ENCODE measurements around the gene PHF1. TPM values are rescaled to one million over a fixed set of nuclear protein-coding genes. Genes with fewer than 3 reads are reported as not detected.

The PHF1 gene
- polyA plus RNA-seq, 3 donors, result 3.0 to 90.2 (median 3.5) TPM

GRCh38 chr6:33430991-33431879 lies 20.4 kb downstream of the PHF1 start:
- intact Hi-C loops (cut with micrococcal nuclease), result no loop called here
- H4K20me1 ChIP-seq (ENCODE audit: insufficient read depth, low read length), result no peaks in the 10 kb centered on the region
- peak overlapping the region; percentile 81 for H3K4me2 ChIP-seq (replicated peaks; ENCODE audit: extremely low read depth, low read length, poor library complexity, severe bottlenecking)
- Mint-ChIP-seq H3K36me3 (peaks cover 9 to 24% of the 10 kb centered on the region in 2 donors), H3K4me1 (peaks cover 67% of the 10 kb centered on the region), H3K27me3 (ENCODE audit: low read depth in 3 of 3) (peaks cover 20 to 39% (median 23%) of the 10 kb centered on the region in 3 donors), H3K9me3 (peaks cover 0 to 5% (median 0%) of the 10 kb centered on the region in 7 donors), H3K27ac (peak overlapping the region in 2 of 7 donors; percentile 61 to 70), H3K4me3 (peak overlapping the region; percentile 71 to 84)
- H3K79me2 ChIP-seq (ENCODE audit: insufficient read depth, low read length), result no peaks in the 10 kb centered on the region
- H3K36me3 ChIP-seq (replicated peaks in 1 of 2; ENCODE audit: control insufficient read depth in 1 of 2, insufficient read depth in 2 of 2, low read length in 2 of 2), result peaks cover 4 to 7% of the 10 kb centered on the region in 2 donors
- TF ChIP-seq, protein P1, sequence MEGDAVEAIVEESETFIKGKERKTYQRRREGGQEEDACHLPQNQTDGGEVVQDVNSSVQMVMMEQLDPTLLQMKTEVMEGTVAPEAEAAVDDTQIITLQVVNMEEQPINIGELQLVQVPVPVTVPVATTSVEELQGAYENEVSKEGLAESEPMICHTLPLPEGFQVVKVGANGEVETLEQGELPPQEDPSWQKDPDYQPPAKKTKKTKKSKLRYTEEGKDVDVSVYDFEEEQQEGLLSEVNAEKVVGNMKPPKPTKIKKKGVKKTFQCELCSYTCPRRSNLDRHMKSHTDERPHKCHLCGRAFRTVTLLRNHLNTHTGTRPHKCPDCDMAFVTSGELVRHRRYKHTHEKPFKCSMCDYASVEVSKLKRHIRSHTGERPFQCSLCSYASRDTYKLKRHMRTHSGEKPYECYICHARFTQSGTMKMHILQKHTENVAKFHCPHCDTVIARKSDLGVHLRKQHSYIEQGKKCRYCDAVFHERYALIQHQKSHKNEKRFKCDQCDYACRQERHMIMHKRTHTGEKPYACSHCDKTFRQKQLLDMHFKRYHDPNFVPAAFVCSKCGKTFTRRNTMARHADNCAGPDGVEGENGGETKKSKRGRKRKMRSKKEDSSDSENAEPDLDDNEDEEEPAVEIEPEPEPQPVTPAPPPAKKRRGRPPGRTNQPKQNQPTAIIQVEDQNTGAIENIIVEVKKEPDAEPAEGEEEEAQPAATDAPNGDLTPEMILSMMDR (IDR thresholded peaks at IDR 0.05), result no peak
- no peaks in the 10 kb centered on the region for H3K9me3 ChIP-seq (replicated peaks in 1 of 2; ENCODE audit: control insufficient read depth in 1 of 2, insufficient read depth in 1 of 2, low read length in 2 of 2)
- H3K27ac ChIP-seq (ENCODE audit: low read depth in 1 of 2, low read length in 2 of 2), result no peak overlapping the region
- peak overlapping the region; percentile 44 for H3K9ac ChIP-seq (ENCODE audit: insufficient read depth, low read length, poor library complexity, severe bottlenecking)
- H3K27me3 ChIP-seq (ENCODE audit: control insufficient read depth in 2 of 2, insufficient read depth in 2 of 2, low read length in 2 of 2), result peaks cover 0 to 3% of the 10 kb centered on the region in 2 donors
- 0% methylated on average over 6 of the region's 12 CpGs for WGBS (ENCODE audit: insufficient coverage)
- H3K4me3 ChIP-seq (replicated peaks in 1 of 3; ENCODE audit: low read depth in 2 of 3, low read length in 3 of 3), result peak overlapping the region; percentile 4 to 69 (median 6)
- H3K4me1 ChIP-seq (ENCODE audit: control insufficient read depth in 1 of 2, insufficient read depth in 2 of 2, low read length in 2 of 2), result peaks cover 41 to 55% of the 10 kb centered on the region in 2 donors
- DNase-seq, result peak in 2 of 3 donors; percentile 24 to 48
- peak overlapping the region; percentile 78 for H2AFZ ChIP-seq (ENCODE audit: insufficient read depth, low read depth, low read length, poor library complexity, severe bottlenecking)

DNA sequence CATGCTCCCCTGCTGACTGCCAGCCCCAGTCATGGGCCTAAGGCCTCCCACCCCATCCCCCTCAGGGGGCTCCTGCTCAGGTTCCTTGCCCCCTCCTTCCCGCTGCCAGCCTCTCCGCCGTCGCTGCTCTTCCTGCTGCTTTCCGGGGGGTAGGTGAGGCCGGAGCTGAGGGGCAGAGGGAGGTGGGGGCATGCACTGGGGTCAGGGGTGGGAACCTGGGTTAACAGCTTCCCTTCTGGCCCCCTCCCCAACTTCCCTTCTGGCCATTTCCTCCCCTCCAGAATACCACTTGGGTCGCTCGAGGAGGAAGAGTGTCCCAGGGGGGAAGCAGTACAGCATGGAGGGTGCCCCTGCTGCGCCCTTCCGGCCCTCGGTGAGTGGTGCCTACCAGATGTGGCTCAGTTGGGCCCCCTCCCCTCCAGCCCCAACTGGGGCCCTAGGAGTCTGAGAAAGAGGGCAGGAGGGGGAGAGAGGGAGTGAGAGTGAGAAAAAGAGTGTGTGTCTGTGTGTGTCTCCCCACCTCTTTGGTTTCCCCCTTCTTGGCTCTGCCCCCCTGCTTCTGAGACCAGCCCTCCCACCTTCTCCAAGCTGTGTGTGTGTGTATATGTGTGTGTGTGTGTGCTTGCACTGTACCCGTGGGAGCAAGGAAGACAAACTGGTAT lies 21.2 kb downstream of the PHF1 start:
- Histone ChIP-seq H4K20me1 (ENCODE audit: insufficient read depth, low read length) (no peaks in the 10 kb centered on the region), H3K4me1 (ENCODE audit: control insufficient read depth in 1 of 2, insufficient read depth in 2 of 2, low read length in 2 of 2) (peaks cover 35 to 49% of the 10 kb centered on the region in 2 donors), H3K9ac (ENCODE audit: insufficient read depth, low read length, poor library complexity, severe bottlenecking) (peak overlapping the region; percentile 44), H3K27ac (ENCODE audit: low read depth in 1 of 2, low read length in 2 of 2) (no peak overlapping the region), H3K79me2 (ENCODE audit: insufficient read depth, low read length) (no peaks in the 10 kb centered on the region), H3K4me3 (replicated peaks in 1 of 3; ENCODE audit: low read depth in 2 of 3, low read length in 3 of 3) (peak overlapping the region; percentile 2 to 69 (median 6)), H3K4me2 (replicated peaks; ENCODE audit: extremely low read depth, low read length, poor library complexity, severe bottlenecking) (peak overlapping the region; percentile 81), H3K9me3 (replicated peaks in 1 of 2; ENCODE audit: control insufficient read depth in 1 of 2, insufficient read depth in 1 of 2, low read length in 2 of 2) (no peaks in the 10 kb centered on the region), H3K36me3 (replicated peaks in 1 of 2; ENCODE audit: control insufficient read depth in 1 of 2, insufficient read depth in 2 of 2, low read length in 2 of 2) (peaks cover 4 to 12% of the 10 kb centered on the region in 2 donors), H3K27me3 (ENCODE audit: control insufficient read depth in 2 of 2, insufficient read depth in 2 of 2, low read length in 2 of 2) (peaks cover 0 to 3% of the 10 kb centered on the region in 2 donors), H2AFZ (ENCODE audit: insufficient read depth, low read depth, low read length, poor library complexity, severe bottlenecking) (peak overlapping the region; percentile 78)
- intact Hi-C loops (cut with micrococcal nuclease), result no loop called here
- H3K27me3 Mint-ChIP-seq (ENCODE audit: low read depth in 3 of 3), result peaks cover 20 to 36% (median 21%) of the 10 kb centered on the region in 3 donors
- TF ChIP-seq, protein P1 (IDR thresholded peaks at IDR 0.05), result no peak
- peaks cover 12 to 28% of the 10 kb centered on the region in 2 donors for H3K36me3 Mint-ChIP-seq
- peak in 2 of 3 donors; percentile 34 to 42 for DNase-seq
- peaks cover 0 to 5% (median 0%) of the 10 kb centered on the region in 7 donors for H3K9me3 Mint-ChIP-seq
- H3K4me3 Mint-ChIP-seq, result peak overlapping the region; percentile 62 to 84
- H3K4me1 Mint-ChIP-seq, result peaks cover 60% of the 10 kb centered on the region
- peak overlapping the region in 4 of 7 donors; percentile 26 to 71 (median 46) for H3K27ac Mint-ChIP-seq
- no CpG with 5 or more reads among the region's 12 CpGs for WGBS (ENCODE audit: insufficient coverage)

All from CD14-positive monocyte (primary cell).